ENCODE results near the gene NALF2. TPM values are rescaled to one million over a fixed set of nuclear protein-coding genes. Genes with fewer than 3 reads are reported as not detected.
A peak's percentile ranks its signal among the peaks of the same experiment; 100 is the strongest.

Gene NALF2
- not detected in 2 replicates for total RNA-seq

DNA sequence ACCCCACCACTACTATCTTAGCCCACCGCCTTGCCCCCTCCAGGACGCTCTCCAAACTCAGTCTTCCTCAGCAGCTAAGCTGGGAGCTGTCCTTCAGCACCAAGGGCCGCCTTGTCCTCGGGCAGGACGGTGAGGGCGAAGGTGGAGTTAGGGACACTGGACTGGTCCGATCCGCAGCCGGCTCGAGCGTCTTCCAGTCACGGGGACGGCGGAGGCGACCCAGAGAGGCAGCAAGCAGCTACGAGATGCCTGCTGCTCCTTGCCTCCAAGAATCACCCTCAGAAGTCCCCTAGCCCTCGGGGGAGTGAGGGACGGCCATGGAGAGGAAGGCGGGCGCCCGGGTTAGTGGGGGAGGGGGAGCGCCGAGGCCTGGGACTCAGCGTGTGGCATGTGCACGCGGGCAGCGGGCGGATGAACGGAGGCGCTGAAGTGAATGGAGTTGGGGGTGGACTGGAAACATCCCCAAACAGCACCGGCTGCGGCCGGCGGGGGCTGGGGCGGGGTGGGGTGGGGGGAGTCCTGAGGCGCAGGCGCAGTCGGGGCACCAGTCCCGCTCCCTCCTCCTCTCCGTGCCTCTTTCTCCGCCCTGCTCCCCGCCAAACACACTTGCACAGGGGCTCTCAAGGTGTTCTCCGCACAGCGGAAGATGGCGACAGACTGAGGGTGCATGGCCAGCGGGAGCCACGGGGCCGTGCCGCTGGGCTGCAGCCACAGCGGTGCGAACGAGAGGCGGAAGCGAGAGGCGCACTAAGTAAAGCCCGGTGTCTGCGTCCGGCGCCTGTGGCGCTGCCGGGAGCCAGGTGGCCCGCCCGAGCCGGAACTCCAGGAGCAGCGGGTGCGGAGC lies at the start of gene NALF2:
TSS of gene NALF2 (plus strand) at position 545 of the 844 bp plus-strand sequence. CDS start 957 bp downstream, outside the sequence.
- TF ChIP-seq, protein P1, sequence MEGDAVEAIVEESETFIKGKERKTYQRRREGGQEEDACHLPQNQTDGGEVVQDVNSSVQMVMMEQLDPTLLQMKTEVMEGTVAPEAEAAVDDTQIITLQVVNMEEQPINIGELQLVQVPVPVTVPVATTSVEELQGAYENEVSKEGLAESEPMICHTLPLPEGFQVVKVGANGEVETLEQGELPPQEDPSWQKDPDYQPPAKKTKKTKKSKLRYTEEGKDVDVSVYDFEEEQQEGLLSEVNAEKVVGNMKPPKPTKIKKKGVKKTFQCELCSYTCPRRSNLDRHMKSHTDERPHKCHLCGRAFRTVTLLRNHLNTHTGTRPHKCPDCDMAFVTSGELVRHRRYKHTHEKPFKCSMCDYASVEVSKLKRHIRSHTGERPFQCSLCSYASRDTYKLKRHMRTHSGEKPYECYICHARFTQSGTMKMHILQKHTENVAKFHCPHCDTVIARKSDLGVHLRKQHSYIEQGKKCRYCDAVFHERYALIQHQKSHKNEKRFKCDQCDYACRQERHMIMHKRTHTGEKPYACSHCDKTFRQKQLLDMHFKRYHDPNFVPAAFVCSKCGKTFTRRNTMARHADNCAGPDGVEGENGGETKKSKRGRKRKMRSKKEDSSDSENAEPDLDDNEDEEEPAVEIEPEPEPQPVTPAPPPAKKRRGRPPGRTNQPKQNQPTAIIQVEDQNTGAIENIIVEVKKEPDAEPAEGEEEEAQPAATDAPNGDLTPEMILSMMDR (IDR thresholded peaks at IDR 0.05; ENCODE audit: insufficient read depth, low read depth, low read length), result no peak
- H3K4me3 ChIP-seq (ENCODE audit: low read depth, low read length), result peak within 1 kb of the TSS; percentile 18
- peak; percentile 28 for DNase-seq (ENCODE audit: low read depth)

DNA sequence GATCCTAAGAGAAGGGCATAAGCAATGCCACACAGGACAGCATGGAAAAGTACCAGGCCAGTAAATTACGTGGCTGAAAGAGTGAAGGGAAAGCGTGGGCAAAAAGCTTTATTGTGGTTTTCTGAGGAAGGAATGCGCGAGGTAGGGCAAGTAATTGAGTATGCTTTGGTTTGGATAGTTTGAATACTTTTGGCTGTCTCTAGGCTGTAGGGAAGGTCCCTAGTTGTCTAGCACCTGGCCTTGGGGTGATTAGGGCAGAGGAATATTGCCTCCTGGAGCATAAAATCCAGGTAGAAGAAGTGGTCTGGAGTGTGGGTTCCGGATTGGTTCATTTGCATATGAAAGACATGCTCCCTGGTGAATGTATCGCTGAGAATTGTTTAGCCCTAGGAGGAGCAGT lies 46.4 kb upstream of the NALF2 start:
- TF ChIP-seq, protein P1 (IDR thresholded peaks at IDR 0.05; ENCODE audit: insufficient read depth, low read depth, low read length), result no peak
- DNase-seq (ENCODE audit: low read depth), result no peak
- no peak overlapping the region for H3K4me3 ChIP-seq (ENCODE audit: low read depth, low read length)

DNA sequence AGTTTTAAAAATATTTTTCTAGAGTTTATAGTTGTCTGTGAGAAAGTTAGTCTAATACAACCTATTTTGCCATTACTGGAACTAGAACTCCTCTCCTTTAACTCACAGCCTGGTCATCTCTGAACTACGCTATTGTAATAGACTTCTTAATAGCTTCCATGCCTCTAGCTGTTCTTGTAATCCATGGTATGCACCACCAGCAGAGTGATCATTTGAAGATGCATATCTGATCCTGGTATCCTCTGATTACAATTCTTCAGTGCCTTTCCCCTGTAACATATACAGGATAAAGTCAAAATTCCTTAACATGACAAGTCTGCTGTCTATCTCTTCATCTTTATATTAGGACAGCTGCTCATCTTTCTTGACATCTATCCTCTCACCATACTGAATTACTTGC lies 37.6 kb upstream of the NALF2 start:
- no peak for DNase-seq (ENCODE audit: low read depth)

DNA sequence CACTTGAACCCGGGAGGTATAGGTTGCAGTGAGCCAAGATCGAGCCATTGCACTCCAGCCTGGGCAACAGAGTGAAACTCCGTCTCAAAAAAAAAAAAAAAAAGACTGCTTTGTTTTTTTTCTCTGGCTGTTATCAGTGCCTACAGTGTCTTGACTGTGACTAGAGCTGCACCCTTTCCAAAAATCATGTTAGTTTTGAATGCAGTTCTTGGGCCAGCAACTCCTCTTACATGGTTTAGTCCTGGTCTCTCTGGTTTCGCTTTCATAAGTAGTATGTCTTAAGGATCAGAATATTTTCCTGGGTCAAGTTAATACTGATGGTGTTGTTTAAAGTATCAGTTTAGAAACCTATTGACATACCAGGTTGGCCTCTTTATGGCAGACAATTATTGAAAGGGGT lies 34.2 kb upstream of the NALF2 start:
- H3K4me3 ChIP-seq (ENCODE audit: low read depth, low read length), result no peak overlapping the region
- TF ChIP-seq, protein P1 (IDR thresholded peaks at IDR 0.05; ENCODE audit: insufficient read depth, low read depth, low read length), result no peak
- no peak for DNase-seq (ENCODE audit: low read depth)

More for the DNA sequence above, 37.6 kb upstream of the NALF2 start:
- no peak overlapping the region for H3K4me3 ChIP-seq (ENCODE audit: low read depth, low read length)
- TF ChIP-seq, protein P1 (IDR thresholded peaks at IDR 0.05; ENCODE audit: insufficient read depth, low read depth, low read length), result no peak

DNA sequence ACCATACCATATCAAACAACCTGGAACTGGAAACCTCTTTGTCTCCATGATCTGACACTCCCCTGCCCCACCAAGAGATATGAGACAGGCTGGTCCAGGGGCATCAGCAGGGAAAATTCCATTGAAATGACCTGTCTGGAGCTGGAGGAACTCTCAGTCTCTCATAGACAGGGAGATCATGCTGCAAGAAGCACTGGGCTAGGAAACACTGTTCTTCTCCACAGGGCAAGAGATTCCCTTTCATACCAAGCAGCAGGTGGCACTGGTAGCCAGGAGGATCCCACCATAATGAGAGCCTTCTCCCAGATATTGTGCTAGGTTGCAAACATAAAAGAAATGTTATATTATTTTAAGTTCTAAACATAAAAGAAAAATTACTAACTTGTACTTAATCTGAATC lies 14.5 kb upstream of the NALF2 start:
- no peak for DNase-seq (ENCODE audit: low read depth)
- H3K4me3 ChIP-seq (ENCODE audit: low read depth, low read length), result no peak overlapping the region
- TF ChIP-seq, protein P1 (IDR thresholded peaks at IDR 0.05; ENCODE audit: insufficient read depth, low read depth, low read length), result no peak

DNA sequence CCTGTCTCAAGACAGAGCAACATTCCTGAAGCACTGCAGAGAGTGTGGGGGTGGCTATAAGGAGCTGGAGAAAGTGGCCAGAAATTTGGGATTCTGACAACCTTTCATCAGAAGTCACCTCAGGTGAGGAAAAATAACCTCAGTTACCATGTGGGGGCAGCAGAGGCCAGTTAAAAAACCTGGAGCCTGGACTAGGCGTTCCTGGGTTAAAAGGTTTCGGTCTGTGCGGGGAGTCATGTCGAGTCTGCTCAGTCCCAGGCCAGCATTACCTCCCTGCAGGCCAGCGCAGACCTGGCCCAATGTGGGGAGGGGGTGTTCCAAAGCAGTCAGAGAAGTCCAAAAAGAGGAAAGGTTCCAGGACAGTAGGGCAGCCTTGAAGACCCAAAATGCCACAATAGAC lies 10.9 kb upstream of the NALF2 start:
- TF ChIP-seq, protein P1 (IDR thresholded peaks at IDR 0.05; ENCODE audit: insufficient read depth, low read depth, low read length), result peak; percentile 39
- DNase-seq (ENCODE audit: low read depth), result no peak
- H3K4me3 ChIP-seq (ENCODE audit: low read depth, low read length), result no peak overlapping the region

All from fibroblast of villous mesenchyme (primary cell).